ENCODE data around the gene MRPL11. TPM values are rescaled to one million over a fixed set of nuclear protein-coding genes. Genes with fewer than 3 reads are reported as not detected.

Gene MRPL11
- total and polyA plus RNA-seq, 4 donors = 18.0 to 45.6 (median 32.3) TPM

DNA sequence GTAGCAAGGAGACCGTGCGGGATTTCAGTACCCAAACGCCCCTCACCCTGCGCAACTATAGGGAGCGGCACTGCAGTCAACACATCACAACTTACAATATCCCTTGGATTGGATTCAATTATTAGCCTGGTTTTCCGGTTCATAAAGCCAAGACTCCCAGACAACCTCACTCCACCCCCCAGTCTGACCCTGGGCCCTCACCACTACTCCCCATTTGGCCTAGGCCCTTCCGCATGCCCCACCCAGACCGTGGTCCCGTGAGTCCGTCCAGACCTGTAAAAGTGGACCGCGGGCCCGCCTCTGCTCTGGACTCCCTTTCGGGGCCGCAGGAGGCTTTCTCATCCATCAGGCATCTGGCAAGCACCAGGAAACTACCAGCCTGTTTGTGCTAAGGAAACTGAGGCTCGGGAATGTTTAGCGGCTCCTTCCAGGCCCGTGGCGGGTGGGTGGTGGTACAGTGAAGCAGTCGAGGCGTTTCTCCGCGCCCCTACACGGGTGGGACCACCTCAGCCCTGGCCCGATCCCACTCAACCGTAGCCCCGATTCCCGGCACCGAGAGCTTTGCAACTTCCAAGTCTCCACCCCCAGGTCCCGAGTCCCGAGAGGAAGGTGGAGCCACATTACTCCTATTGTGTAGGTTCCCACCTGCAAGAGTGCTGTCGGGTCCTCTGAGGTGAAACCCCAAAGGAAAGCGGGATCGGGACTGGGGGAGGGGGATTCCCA is 40.9 kb upstream of the MRPL11 start:
- H3K4me1 ChIP-seq (ENCODE audit: control insufficient read depth in 4 of 4, insufficient read depth in 4 of 4, low read length in 3 of 4) = peaks cover 2 to 16% (median 13%) of the 10 kb centered on the region in 4 donors
- peak overlapping the region; percentile 76 to 87 for H3K27ac ChIP-seq (ENCODE audit: low read depth in 1 of 2, low read length in 2 of 2)
- WGBS = 3% methylated on average over 34 of the region's 34 CpGs
- DNase-seq (ENCODE audit: low spot score) = peak; percentile 47
- H3K36me3 ChIP-seq (ENCODE audit: control insufficient read depth in 4 of 4, insufficient read depth in 3 of 4, low read depth in 1 of 4, low read length in 3 of 4) = peaks cover 0 to 7% (median 2%) of the 10 kb centered on the region in 4 donors
- no peaks in the 10 kb centered on the region for H3K9me3 ChIP-seq (ENCODE audit: control insufficient read depth in 4 of 4, low read length in 3 of 4)
- H3K27me3 ChIP-seq (ENCODE audit: control insufficient read depth in 4 of 4, insufficient read depth in 4 of 4, low read length in 3 of 4) = no peaks in the 10 kb centered on the region
- no peak for TF ChIP-seq JUND (IDR thresholded peaks at IDR 0.05)
- TF ChIP-seq RXRA (IDR thresholded peaks at IDR 0.05) = no peak
- no peak for TF ChIP-seq ATF3 (IDR thresholded peaks at IDR 0.05)
- TF ChIP-seq FOXA2 (IDR thresholded peaks at IDR 0.05) = no peak
- no peak for TF ChIP-seq FOXA1 (IDR thresholded peaks at IDR 0.05)
- TF ChIP-seq, protein P1, sequence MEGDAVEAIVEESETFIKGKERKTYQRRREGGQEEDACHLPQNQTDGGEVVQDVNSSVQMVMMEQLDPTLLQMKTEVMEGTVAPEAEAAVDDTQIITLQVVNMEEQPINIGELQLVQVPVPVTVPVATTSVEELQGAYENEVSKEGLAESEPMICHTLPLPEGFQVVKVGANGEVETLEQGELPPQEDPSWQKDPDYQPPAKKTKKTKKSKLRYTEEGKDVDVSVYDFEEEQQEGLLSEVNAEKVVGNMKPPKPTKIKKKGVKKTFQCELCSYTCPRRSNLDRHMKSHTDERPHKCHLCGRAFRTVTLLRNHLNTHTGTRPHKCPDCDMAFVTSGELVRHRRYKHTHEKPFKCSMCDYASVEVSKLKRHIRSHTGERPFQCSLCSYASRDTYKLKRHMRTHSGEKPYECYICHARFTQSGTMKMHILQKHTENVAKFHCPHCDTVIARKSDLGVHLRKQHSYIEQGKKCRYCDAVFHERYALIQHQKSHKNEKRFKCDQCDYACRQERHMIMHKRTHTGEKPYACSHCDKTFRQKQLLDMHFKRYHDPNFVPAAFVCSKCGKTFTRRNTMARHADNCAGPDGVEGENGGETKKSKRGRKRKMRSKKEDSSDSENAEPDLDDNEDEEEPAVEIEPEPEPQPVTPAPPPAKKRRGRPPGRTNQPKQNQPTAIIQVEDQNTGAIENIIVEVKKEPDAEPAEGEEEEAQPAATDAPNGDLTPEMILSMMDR (IDR thresholded peaks at IDR 0.05; ENCODE audit: low read depth, low read length, missing input control) = no peak
- no peak for TF ChIP-seq TAF1 (conservative IDR thresholded peaks at IDR 0.05)
- no peak for TF ChIP-seq RAD21 (IDR thresholded peaks at IDR 0.05)
- no peak for TF ChIP-seq SP1 (IDR thresholded peaks at IDR 0.05)
- no peak for TF ChIP-seq ZBTB33 (IDR thresholded peaks at IDR 0.05)
- no peak for TF ChIP-seq GABPA (IDR thresholded peaks at IDR 0.05 in 1 of 2, conservative IDR thresholded peaks at IDR 0.05 in 1 of 2)
- TF ChIP-seq NR2F2 (IDR thresholded peaks at IDR 0.05) = no peak
- peak overlapping the region; percentile 76 to 81 for H3K9ac ChIP-seq (ENCODE audit: low read depth in 1 of 2, low read length in 2 of 2)
- H3K4me3 ChIP-seq (ENCODE audit: low read depth in 1 of 3, low read length in 3 of 3) = peak overlapping the region; percentile 70 to 87 (median 80)

DNA sequence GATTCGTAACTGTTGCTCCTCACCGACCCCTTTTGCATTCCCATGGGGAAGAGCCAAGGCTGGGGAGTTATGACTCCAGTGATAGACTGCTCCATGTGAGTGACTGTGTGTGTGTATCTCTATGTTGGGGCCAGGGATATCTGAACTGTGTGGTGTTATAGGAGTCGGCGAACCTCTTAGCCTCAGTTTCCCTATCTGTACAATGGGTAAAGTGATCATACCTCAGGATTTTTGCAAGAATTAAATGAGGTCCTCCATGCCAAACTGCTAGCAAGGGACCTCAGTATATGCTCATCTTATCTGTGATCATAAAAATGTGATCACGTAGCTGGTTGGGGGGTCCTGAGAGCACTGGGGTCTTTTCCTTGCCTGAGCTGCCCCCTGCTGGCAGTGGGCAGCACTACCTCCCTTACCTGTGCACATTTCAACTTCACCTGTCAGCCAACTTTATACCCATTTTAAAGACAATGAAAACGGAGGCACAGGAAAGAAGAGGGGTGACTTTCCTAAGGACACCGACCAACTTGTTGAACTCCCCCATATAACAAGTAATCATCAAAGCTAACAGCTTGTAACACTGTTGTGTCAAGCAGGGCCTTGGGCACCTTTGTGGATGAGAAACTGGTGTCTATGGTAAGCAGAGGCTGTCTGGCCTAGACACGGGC is 40.2 kb upstream of the MRPL11 start:
- Histone ChIP-seq H3K4me3 (ENCODE audit: low read depth in 1 of 3, low read length in 3 of 3) (peak overlapping the region in 2 of 3 donors; percentile 70 to 80), H3K36me3 (ENCODE audit: control insufficient read depth in 4 of 4, insufficient read depth in 3 of 4, low read depth in 1 of 4, low read length in 3 of 4) (peaks cover 0 to 7% (median under 1%) of the 10 kb centered on the region in 4 donors), H3K9me3 (ENCODE audit: control insufficient read depth in 4 of 4, low read length in 3 of 4) (no peaks in the 10 kb centered on the region), H3K27me3 (ENCODE audit: control insufficient read depth in 4 of 4, insufficient read depth in 4 of 4, low read length in 3 of 4) (no peaks in the 10 kb centered on the region), H3K4me1 (ENCODE audit: control insufficient read depth in 4 of 4, insufficient read depth in 4 of 4, low read length in 3 of 4) (peaks cover 2 to 16% (median 13%) of the 10 kb centered on the region in 4 donors), H3K9ac (ENCODE audit: low read depth in 1 of 2, low read length in 2 of 2) (peak overlapping the region in 1 of 2 donors; percentile 76), H3K27ac (ENCODE audit: low read depth in 1 of 2, low read length in 2 of 2) (peak overlapping the region in 1 of 2 donors; percentile 76)
- DNase-seq (ENCODE audit: low spot score) = peak; percentile 34
- TF ChIP-seq HNF4A (conservative IDR thresholded peaks at IDR 0.05) (no peak), FOXA2 (IDR thresholded peaks at IDR 0.05) (no peak), RAD21 (IDR thresholded peaks at IDR 0.05) (peak in 1 of 2 donors; percentile 65), REST (IDR thresholded peaks at IDR 0.05) (peak; percentile 25), JUND (IDR thresholded peaks at IDR 0.05) (no peak), GABPA (IDR thresholded peaks at IDR 0.05 in 1 of 2, conservative IDR thresholded peaks at IDR 0.05 in 1 of 2) (no peak), RXRA (IDR thresholded peaks at IDR 0.05) (no peak), TAF1 (conservative IDR thresholded peaks at IDR 0.05) (no peak), SP1 (IDR thresholded peaks at IDR 0.05) (no peak), ATF3 (IDR thresholded peaks at IDR 0.05) (no peak), EGR1 (IDR thresholded peaks at IDR 0.05; ENCODE audit: low read depth in 2 of 2) (no peak), NR2F2 (IDR thresholded peaks at IDR 0.05) (no peak)
- TF ChIP-seq, protein P1 (IDR thresholded peaks at IDR 0.05; ENCODE audit: low read depth, low read length, missing input control) = peak; percentile 62
- TF ChIP-seq, protein P2, sequence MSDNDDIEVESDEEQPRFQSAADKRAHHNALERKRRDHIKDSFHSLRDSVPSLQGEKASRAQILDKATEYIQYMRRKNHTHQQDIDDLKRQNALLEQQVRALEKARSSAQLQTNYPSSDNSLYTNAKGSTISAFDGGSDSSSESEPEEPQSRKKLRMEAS (IDR thresholded peaks at IDR 0.05) = no peak
- 57% methylated on average over 8 of the region's 8 CpGs for WGBS
